Esophagus muscularis mucosa (tissue), 4 donors: ENCODE measurements around the gene GRK4. TPM values are rescaled to one million over a fixed set of nuclear protein-coding genes. Genes with fewer than 3 reads are reported as not detected.

Experiments used
- DNase-seq: peaks from one replicate; pipeline ENCODE4 v3.0.0-alpha.2; 2017; ENCODE audit errors: extremely low spot score
- H3K27ac ChIP-seq, 4 donors: fragments of 200-600 bp; sonication (generic); replicated peaks in 1 of 4; 1 replicate in 3 of 4; 2 replicates in 1 of 4; pipeline ENCODE4 v1.5.1; 2016 to 2019; ENCODE audit warnings: mild to moderate bottlenecking in 1 of 4
- H3K27me3 ChIP-seq, 4 donors: fragments of 200-600 bp; sonication (generic); one replicate each; pipeline versions ENCODE4 v1.5.1 to v1.6.0; 2016 to 2019
- H3K36me3 ChIP-seq, 4 donors: fragments of 200-600 bp; sonication (generic); one replicate each; pipeline ENCODE4 v1.5.1; 2016 to 2019
- H3K4me1 ChIP-seq, 4 donors: fragments of 200-600 bp; sonication (generic); one replicate each; pipeline ENCODE4 v1.5.1; 2016 to 2019
- H3K4me3 ChIP-seq, 4 donors: fragments of 200-600 bp; sonication (generic); 1 replicate in 2 of 4; 2 replicates in 2 of 4; pipeline ENCODE4 v1.5.1; 2016 to 2019; ENCODE audit warnings: mild to moderate bottlenecking in 4 of 4, moderate library complexity in 1 of 4
- H3K9me3 ChIP-seq, 4 donors: fragments of 200-600 bp; sonication (generic); 1 replicate in 3 of 4; 2 replicates in 1 of 4; pipeline ENCODE4 v1.5.1; 2016 to 2019
- EP300 ChIP-seq: sonication (generic); formaldehyde crosslinking; IDR thresholded peaks from one replicate; pipeline ENCODE4 v1.6.1; 2017; ENCODE audit warnings: antibody characterized with exemption
- POLR2A ChIP-seq: fragments of 450-650 bp; IDR thresholded peaks from one replicate; pipeline ENCODE4 v1.6.1; 2017; ENCODE audit warnings: antibody characterized with exemption, moderate library complexity, mild to moderate bottlenecking, low read depth
- POLR2AphosphoS5 ChIP-seq, 2 donors: sonication (generic); formaldehyde crosslinking; IDR thresholded peaks; one replicate each; pipeline ENCODE4 v1.6.1; 2017; ENCODE audit warnings: antibody characterized with exemption in 2 of 2
- WGBS: methylation state at CpG from one replicate; pipeline ENCODE4 v1.1.5; 2018; 5-methylcytosine and 5-hydroxymethylcytosine counted together
- intact Hi-C: fragments of 100-400 bp; cut with DNase I; formaldehyde crosslinking; loops from one replicate; pipeline ENCODE4 v1.15.1; 2023
- total RNA-seq, 4 donors: library from RNA; depleted of rRNA; stranded (reverse); fragments of >200 nt; gene quantifications; one replicate each; pipeline versions ENCODE4 v1.1.0 to v1.2.1, GENCODE V29; 2016
- TF ChIP-seq, protein P1 (sequence below), 3 experiments: fragments of 200-600 bp in 2 of 3; fragments of 450-650 bp in 1 of 3; sonication (generic) in 2 of 3; IDR thresholded peaks; one replicate each; pipeline ENCODE4 v1.5.1; 2017 to 2019; ENCODE audit warnings: antibody characterized with exemption in 3 of 3, mild to moderate bottlenecking in 2 of 3, moderate library complexity in 1 of 3

Gene GRK4
- total RNA-seq, 4 donors from 2014 or later, result 4.8 to 8.0 (median 6.4) TPM

DNA sequence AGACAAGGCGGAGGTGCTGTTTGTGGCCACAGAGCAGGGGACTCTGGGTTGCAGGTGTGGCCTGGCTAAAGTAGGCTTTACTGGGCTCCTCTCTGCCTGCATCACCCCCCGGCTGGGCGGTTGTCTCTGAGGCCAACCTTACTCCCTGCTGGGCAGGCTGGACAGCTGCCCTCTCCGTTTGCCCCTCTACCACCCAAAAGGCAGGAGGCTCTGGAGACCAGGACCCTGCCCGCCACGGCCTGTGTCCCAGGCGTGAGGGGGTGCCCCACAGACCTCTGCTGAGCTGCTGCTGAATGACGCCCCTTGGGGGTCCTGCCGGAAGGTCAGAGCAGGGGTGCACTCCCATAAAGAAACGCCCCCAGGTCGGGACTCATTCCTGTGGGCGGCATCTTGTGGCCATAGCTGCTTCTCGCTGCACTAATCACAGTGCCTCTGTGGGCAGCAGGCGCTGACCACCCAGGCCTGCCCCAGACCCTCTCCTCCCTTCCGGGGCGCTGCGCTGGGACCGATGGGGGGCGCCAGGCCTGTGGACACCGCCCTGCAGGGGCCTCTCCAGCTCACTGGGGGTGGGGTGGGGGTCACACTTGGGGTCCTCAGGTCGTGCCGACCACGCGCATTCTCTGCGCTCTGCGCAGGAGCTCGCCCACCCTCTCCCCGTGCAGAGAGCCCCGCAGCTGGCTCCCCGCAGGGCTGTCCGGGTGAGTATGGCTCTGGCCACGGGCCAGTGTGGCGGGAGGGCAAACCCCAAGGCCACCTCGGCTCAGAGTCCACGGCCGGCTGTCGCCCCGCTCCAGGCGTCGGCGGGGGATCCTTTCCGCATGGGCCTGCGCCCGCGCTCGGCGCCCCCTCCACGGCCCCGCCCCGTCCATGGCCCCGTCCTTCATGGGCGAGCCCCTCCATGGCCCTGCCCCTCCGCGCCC is 110.0 kb downstream of the GRK4 start:
- peaks cover 0 to 4% (median 0%) of the 10 kb centered on the region in 4 donors for H3K27me3 ChIP-seq
- DNase-seq, result no peak
- no peaks in the 10 kb centered on the region for H3K36me3 ChIP-seq
- 20% methylated on average over 22 of the region's 54 CpGs for WGBS
- H3K4me1 ChIP-seq, result peaks cover 23 to 43% (median 36%) of the 10 kb centered on the region in 4 donors
- peak overlapping the region; percentile 70 to 90 (median 83) for H3K4me3 ChIP-seq
- H3K27ac ChIP-seq, result peak overlapping the region; percentile 67 to 92 (median 87)
- intact Hi-C loops, result no loop called here
- no peaks in the 10 kb centered on the region for H3K9me3 ChIP-seq
- TF ChIP-seq POLR2A (no peak), EP300 (no peak), POLR2AphosphoS5 (IDR thresholded peaks at IDR 0.05) (peak in 1 of 2 donors; percentile 52)
- TF ChIP-seq, protein P1, sequence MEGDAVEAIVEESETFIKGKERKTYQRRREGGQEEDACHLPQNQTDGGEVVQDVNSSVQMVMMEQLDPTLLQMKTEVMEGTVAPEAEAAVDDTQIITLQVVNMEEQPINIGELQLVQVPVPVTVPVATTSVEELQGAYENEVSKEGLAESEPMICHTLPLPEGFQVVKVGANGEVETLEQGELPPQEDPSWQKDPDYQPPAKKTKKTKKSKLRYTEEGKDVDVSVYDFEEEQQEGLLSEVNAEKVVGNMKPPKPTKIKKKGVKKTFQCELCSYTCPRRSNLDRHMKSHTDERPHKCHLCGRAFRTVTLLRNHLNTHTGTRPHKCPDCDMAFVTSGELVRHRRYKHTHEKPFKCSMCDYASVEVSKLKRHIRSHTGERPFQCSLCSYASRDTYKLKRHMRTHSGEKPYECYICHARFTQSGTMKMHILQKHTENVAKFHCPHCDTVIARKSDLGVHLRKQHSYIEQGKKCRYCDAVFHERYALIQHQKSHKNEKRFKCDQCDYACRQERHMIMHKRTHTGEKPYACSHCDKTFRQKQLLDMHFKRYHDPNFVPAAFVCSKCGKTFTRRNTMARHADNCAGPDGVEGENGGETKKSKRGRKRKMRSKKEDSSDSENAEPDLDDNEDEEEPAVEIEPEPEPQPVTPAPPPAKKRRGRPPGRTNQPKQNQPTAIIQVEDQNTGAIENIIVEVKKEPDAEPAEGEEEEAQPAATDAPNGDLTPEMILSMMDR (IDR thresholded peaks at IDR 0.05), result no peak

DNA sequence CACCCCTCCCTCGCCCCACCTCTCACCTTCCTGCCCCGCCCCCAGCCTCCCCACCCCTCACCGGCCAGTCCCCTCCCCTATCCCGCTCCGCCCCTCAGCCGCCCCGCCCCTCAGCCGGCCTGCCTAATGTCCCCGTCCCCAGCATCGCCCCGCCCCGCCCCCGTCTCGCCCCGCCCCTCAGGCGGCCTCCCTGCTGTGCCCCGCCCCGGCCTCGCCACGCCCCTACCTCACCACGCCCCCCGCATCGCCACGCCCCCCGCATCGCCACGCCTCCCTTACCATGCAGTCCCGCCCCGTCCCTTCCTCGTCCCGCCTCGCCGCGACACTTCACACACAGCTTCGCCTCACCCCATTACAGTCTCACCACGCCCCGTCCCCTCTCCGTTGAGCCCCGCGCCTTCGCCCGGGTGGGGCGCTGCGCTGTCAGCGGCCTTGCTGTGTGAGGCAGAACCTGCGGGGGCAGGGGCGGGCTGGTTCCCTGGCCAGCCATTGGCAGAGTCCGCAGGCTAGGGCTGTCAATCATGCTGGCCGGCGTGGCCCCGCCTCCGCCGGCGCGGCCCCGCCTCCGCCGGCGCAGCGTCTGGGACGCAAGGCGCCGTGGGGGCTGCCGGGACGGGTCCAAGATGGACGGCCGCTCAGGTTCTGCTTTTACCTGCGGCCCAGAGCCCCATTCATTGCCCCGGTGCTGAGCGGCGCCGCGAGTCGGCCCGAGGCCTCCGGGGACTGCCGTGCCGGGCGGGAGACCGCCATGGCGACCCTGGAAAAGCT is 110.9 kb downstream of the GRK4 start, which contains the start of the genes HTT and HTT-AS:
HTT (plus strand) TSS at position 604 of the 768 bp plus-strand sequence; CDS start at position 749, 145 bp downstream.
HTT-AS (minus strand) TSS at position 461 of the 768 bp plus-strand sequence.
- no peaks in the 10 kb centered on the region for H3K9me3 ChIP-seq
- peaks cover 23 to 52% (median 36%) of the 10 kb centered on the region in 4 donors for H3K4me1 ChIP-seq
- no peaks in the 10 kb centered on the region for H3K36me3 ChIP-seq
- peaks cover 0 to 4% (median 0%) of the 10 kb centered on the region in 4 donors for H3K27me3 ChIP-seq
- TF ChIP-seq, protein P1 (IDR thresholded peaks at IDR 0.05), result peak in 1 of 3 experiments; percentile 19
- TF ChIP-seq EP300, result no peak
- TF ChIP-seq POLR2A, result peak; percentile 56
- TF ChIP-seq POLR2AphosphoS5 (IDR thresholded peaks at IDR 0.05), result peak; percentile 72 to 88
- peak within 1 kb of the TSS; percentile 86 to 92 (median 90) for H3K27ac ChIP-seq
- intact Hi-C loops, result no loop called here
- H3K4me3 ChIP-seq, result peak within 1 kb of the TSS; percentile 70 to 90 (median 83)
- WGBS, result no CpG with 5 or more reads among the region's 81 CpGs
- DNase-seq, result peak; percentile 99

DNA sequence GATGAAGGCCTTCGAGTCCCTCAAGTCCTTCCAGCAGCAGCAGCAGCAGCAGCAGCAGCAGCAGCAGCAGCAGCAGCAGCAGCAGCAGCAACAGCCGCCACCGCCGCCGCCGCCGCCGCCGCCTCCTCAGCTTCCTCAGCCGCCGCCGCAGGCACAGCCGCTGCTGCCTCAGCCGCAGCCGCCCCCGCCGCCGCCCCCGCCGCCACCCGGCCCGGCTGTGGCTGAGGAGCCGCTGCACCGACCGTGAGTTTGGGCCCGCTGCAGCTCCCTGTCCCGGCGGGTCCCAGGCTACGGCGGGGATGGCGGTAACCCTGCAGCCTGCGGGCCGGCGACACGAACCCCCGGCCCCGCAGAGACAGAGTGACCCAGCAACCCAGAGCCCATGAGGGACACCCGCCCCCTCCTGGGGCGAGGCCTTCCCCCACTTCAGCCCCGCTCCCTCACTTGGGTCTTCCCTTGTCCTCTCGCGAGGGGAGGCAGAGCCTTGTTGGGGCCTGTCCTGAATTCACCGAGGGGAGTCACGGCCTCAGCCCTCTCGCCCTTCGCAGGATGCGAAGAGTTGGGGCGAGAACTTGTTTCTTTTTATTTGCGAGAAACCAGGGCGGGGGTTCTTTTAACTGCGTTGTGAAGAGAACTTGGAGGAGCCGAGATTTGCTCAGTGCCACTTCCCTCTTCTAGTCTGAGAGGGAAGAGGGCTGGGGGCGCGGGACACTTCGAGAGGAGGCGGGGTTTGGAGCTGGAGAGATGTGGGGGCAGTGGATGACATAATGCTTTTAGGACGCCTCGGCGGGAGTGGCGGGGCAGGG is 111.7 kb downstream of the GRK4 start:
- Histone ChIP-seq H3K27ac (peak overlapping the region; percentile 86 to 92 (median 90)), H3K9me3 (no peaks in the 10 kb centered on the region), H3K27me3 (peaks cover 0 to 4% (median 0%) of the 10 kb centered on the region in 4 donors), H3K4me1 (peaks cover 23 to 55% (median 39%) of the 10 kb centered on the region in 4 donors), H3K4me3 (peak overlapping the region; percentile 70 to 90 (median 83)), H3K36me3 (no peaks in the 10 kb centered on the region)
- peak in 1 of 2 donors; percentile 54 for TF ChIP-seq POLR2AphosphoS5 (IDR thresholded peaks at IDR 0.05)
- no peak for TF ChIP-seq POLR2A
- 2% methylated on average over 36 of the region's 60 CpGs for WGBS
- DNase-seq, result no peak
- intact Hi-C loops, result no loop called here

GRCh38 chr4:3075652-3075981 is 112.2 kb downstream of the GRK4 start:
- Histone ChIP-seq H3K36me3 (no peaks in the 10 kb centered on the region), H3K27ac (peak overlapping the region; percentile 86 to 92 (median 90)), H3K4me1 (peaks cover 23 to 55% (median 39%) of the 10 kb centered on the region in 4 donors), H3K27me3 (peaks cover 0 to 4% (median 0%) of the 10 kb centered on the region in 4 donors), H3K4me3 (peak overlapping the region; percentile 70 to 90 (median 83)), H3K9me3 (no peaks in the 10 kb centered on the region)
- no peak for DNase-seq
- 1% methylated on average over 6 of the region's 8 CpGs for WGBS
- intact Hi-C loops, result no loop called here
- TF ChIP-seq EP300, result no peak

DNA sequence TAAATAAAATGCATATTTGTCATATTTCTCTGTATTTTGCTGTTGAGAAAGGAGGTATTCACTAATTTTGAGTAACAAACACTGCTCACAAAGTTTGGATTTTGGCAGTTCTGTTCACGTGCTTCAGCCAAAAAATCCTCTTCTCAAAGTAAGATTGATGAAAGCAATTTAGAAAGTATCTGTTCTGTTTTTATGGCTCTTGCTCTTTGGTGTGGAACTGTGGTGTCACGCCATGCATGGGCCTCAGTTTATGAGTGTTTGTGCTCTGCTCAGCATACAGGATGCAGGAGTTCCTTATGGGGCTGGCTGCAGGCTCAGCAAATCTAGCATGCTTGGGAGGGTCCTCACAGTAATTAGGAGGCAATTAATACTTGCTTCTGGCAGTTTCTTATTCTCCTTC is 114.4 kb downstream of the GRK4 start:
- Histone ChIP-seq H3K36me3 (no peaks in the 10 kb centered on the region), H3K27ac (no peak overlapping the region), H3K9me3 (no peaks in the 10 kb centered on the region), H3K4me1 (peaks cover 23 to 66% (median 39%) of the 10 kb centered on the region in 4 donors), H3K27me3 (peaks cover 0 to 4% (median 0%) of the 10 kb centered on the region in 4 donors), H3K4me3 (no peak overlapping the region)
- WGBS, result 65% methylated on average over 2 of the region's 2 CpGs
- TF ChIP-seq POLR2AphosphoS5 (IDR thresholded peaks at IDR 0.05) (no peak), EP300 (no peak), POLR2A (no peak)
- TF ChIP-seq, protein P1 (IDR thresholded peaks at IDR 0.05), result no peak
- intact Hi-C loops, result no loop called here
- no peak for DNase-seq
